ENCODE measurements around the gene DUSP15.

DUSP15 gene

DNA sequence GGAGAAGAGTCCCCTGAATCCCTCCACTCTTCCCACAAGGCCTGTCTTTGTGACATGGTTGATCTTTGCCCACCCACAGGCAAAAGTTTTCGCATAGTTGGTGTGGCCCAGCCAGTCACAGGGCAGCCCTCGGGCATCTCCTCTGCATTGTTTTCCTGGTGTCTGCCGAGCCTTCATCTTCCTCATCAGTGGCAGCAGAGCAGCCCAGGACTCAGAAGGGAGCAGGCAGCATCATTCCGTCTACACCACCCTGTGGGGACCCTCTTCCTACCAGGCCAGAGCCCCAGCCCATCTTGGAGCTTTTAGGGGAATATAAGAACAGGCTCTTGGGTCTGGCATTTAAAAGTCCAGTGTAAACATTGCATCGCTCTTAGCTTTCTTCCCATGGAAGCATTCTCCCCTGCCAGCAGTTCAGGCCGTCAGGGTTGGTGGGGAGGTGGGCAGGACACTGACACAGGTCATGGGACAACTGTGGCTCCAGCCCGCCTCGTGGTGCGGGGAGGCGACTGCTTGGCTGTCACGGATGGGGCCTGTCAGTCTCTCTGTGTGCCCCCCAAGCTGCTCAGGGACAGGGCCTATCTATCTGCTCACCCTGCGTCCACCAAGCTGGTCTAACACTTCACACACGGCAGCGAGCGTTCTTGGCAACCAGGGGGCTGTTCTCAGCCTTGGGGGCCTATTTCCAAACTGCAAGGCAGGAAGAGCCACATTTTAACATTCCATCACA, 43.3 kb upstream of the DUSP15 start:
- H3F3A ChIP-seq (ENCODE audit: insufficient read depth) = no peaks in the 10 kb centered on the region
- H3K27ac ChIP-seq (ENCODE audit: low read depth, low read length) = no peak overlapping the region
- no peaks in the 10 kb centered on the region for H3K9me2 ChIP-seq (replicated peaks; ENCODE audit: insufficient read depth, low read length)
- H3K4me3 ChIP-seq (ENCODE audit: insufficient read depth, low read length, poor library complexity, severe bottlenecking) = no peak overlapping the region
- no peaks in the 10 kb centered on the region for H3K79me2 ChIP-seq (ENCODE audit: insufficient read depth, low read length)
- no peak overlapping the region for H2AFZ ChIP-seq (ENCODE audit: low read depth, low read length, severe bottlenecking)
- no peak overlapping the region for H3K4me2 ChIP-seq (ENCODE audit: low read depth, low read length, poor library complexity, severe bottlenecking)
- H3K27me3 ChIP-seq (ENCODE audit: low read length) = no peaks in the 10 kb centered on the region
- H4K20me1 ChIP-seq (ENCODE audit: low read depth, low read length) = no peaks in the 10 kb centered on the region
- no peaks in the 10 kb centered on the region for H3K36me3 ChIP-seq (ENCODE audit: low read length)
- H3K9ac ChIP-seq (ENCODE audit: low read length) = no peak overlapping the region
- no peaks in the 10 kb centered on the region for H3K9me3 ChIP-seq (ENCODE audit: insufficient read depth, low read length)
- no peak for TF ChIP-seq EZH2phosphoT487 (conservative IDR thresholded peaks at IDR 0.05; ENCODE audit: low read length)
- no peak for TF ChIP-seq CTCF (IDR thresholded peaks at IDR 0.05; ENCODE audit: insufficient read depth, low read length, poor library complexity, severe bottlenecking)

GRCh38 chr20:31910071-31910803, 39.9 kb upstream of the DUSP15 start:
- Histone ChIP-seq H3F3A (ENCODE audit: insufficient read depth) (no peaks in the 10 kb centered on the region), H3K79me2 (ENCODE audit: insufficient read depth, low read length) (no peaks in the 10 kb centered on the region), H3K4me2 (ENCODE audit: low read depth, low read length, poor library complexity, severe bottlenecking) (no peak overlapping the region), H3K9me3 (ENCODE audit: insufficient read depth, low read length) (no peaks in the 10 kb centered on the region), H4K20me1 (ENCODE audit: low read depth, low read length) (no peaks in the 10 kb centered on the region), H3K27me3 (ENCODE audit: low read length) (no peaks in the 10 kb centered on the region), H3K9ac (ENCODE audit: low read length) (no peak overlapping the region), H3K4me3 (ENCODE audit: insufficient read depth, low read length, poor library complexity, severe bottlenecking) (no peak overlapping the region), H2AFZ (ENCODE audit: low read depth, low read length, severe bottlenecking) (no peak overlapping the region), H3K27ac (ENCODE audit: low read depth, low read length) (no peak overlapping the region), H3K36me3 (ENCODE audit: low read length) (no peaks in the 10 kb centered on the region), H3K9me2 (replicated peaks; ENCODE audit: insufficient read depth, low read length) (no peaks in the 10 kb centered on the region)
- TF ChIP-seq CTCF (IDR thresholded peaks at IDR 0.05; ENCODE audit: insufficient read depth, low read length, poor library complexity, severe bottlenecking) = no peak
- TF ChIP-seq EZH2phosphoT487 (conservative IDR thresholded peaks at IDR 0.05; ENCODE audit: low read length) = no peak

DNA sequence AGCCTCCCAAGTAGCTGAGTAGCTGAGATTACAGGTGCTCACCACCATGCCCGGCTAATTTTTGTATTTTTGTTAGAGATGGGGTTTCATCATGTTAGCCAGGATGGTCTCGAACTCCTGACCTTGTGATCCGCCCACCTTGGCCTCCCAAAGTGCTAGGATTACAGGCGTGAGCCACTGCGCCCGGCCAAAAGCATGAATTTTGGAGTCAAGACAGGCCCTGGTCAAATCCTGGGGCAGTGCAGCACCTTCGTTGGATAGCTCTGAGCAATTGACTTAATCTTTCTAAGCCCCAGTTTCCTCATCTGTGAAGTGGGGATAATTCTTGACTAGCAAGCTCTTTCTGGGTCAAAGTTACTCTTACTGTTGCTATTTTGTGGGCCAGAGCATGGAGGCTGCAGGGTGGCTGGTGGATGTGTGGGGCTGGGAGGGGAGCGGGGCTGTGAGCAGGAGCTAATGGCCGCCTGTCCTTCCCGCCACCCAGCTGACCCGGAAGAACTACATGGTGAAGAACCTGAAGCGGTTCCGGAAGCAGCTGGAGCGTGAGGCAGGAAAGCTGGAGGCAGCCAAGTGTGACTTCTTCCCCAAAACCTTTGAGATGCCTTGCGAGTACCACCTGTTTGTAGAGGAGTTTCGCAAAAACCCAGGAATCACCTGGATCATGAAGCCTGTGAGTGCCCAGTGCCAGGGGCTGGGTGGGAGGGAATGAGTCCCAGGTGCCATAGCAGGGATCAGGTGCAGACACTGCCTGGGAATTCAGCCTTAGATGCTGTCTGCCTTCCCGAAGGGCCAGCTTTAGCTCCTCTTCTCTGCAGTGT, 39.1 kb upstream of the DUSP15 start:
- no peaks in the 10 kb centered on the region for H3K79me2 ChIP-seq (ENCODE audit: insufficient read depth, low read length)
- no peak overlapping the region for H2AFZ ChIP-seq (ENCODE audit: low read depth, low read length, severe bottlenecking)
- H3K9ac ChIP-seq (ENCODE audit: low read length) = no peak overlapping the region
- H3F3A ChIP-seq (ENCODE audit: insufficient read depth) = no peaks in the 10 kb centered on the region
- no peaks in the 10 kb centered on the region for H3K36me3 ChIP-seq (ENCODE audit: low read length)
- no peak overlapping the region for H3K4me3 ChIP-seq (ENCODE audit: insufficient read depth, low read length, poor library complexity, severe bottlenecking)
- no peak overlapping the region for H3K27ac ChIP-seq (ENCODE audit: low read depth, low read length)
- no peaks in the 10 kb centered on the region for H4K20me1 ChIP-seq (ENCODE audit: low read depth, low read length)
- no peaks in the 10 kb centered on the region for H3K27me3 ChIP-seq (ENCODE audit: low read length)
- no peaks in the 10 kb centered on the region for H3K9me2 ChIP-seq (replicated peaks; ENCODE audit: insufficient read depth, low read length)
- TF ChIP-seq CTCF (IDR thresholded peaks at IDR 0.05; ENCODE audit: insufficient read depth, low read length, poor library complexity, severe bottlenecking) = no peak
- no peak for TF ChIP-seq EZH2phosphoT487 (conservative IDR thresholded peaks at IDR 0.05; ENCODE audit: low read length)
- H3K4me2 ChIP-seq (ENCODE audit: low read depth, low read length, poor library complexity, severe bottlenecking) = no peak overlapping the region
- H3K9me3 ChIP-seq (ENCODE audit: insufficient read depth, low read length) = no peaks in the 10 kb centered on the region

Measured in SU-DHL-6 (cell line).